ENCODE results near the gene PARVG. TPM values are rescaled to one million over a fixed set of nuclear protein-coding genes. Genes with fewer than 3 reads are reported as not detected.

Gene PARVG
- total and polyA plus RNA-seq, 2 of the 8 experiments (the other 6 are each of a cell fraction or from before 2014, with no cell fraction given), result 0.37 to 1.5 TPM

DNA sequence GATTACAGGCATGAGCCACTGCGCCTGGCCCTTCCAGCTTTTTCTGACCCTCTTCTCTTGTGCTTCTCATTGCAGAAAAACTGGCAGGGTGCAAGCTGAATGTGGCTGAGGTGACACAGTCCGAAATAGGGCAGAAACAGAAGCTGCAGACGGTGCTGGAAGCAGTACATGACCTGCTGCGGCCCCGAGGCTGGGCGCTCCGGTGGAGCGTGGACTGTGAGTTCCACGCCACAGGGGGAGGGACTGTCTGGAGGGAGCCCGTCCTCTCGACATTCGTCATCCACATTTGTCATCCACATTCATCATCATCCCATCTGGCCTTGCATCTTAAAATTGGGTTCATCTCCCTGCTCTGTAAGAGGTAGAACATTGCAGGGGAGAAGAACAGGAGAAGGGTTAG is 49.3 kb upstream of the PARVG start:
- no peaks in the 10 kb centered on the region for H3K23me2 ChIP-seq (ENCODE audit: low read depth, low read length)
- ChIA-PET POLR2A (ENCODE audit: partially characterized antibody) (no interaction called here), CTCF (ENCODE audit: partially characterized antibody) (interaction anchor here (1.3 kb wide), 2 partner anchors 13 to 50 kb away, joined by 3 to 5 read pairs; no protein-coding TSS in a partner anchor)
- no peak overlapping the region for H3K4me2 ChIP-seq (ENCODE audit: insufficient read depth in 1 of 2, low read depth in 2 of 2, low read length in 2 of 2)
- H3K18ac ChIP-seq (ENCODE audit: extremely low read depth, low read length), result no peak overlapping the region
- WGBS, 2 experiments (ENCODE audit: extremely low coverage in 1 of 2, insufficient coverage in 1 of 2, insufficient read length in 1 of 2, insufficient replicate concordance in 2 of 2, low coverage in 1 of 2, low lambda C conversion rate in 2 of 2, missing lambda C conversion rate in 1 of 2), result 92% methylated on average over 12 of the region's 12 CpGs; no CpG with 5 or more reads in 1 of the 2 experiments
- H3K14ac ChIP-seq (ENCODE audit: insufficient read length), result no peak overlapping the region
- H3K23ac ChIP-seq (ENCODE audit: insufficient read length), result no peak overlapping the region
- no peak overlapping the region for H3K9ac ChIP-seq (replicated peaks in 1 of 4; ENCODE audit: extremely low read depth in 1 of 4, low read depth in 3 of 4, low read length in 3 of 4)
- H2BK120ac ChIP-seq (replicated peaks; ENCODE audit: low read depth, low read length), result no peak overlapping the region
- FAIRE-seq (no peak), DNase-seq (ENCODE audit: low read depth in 1 of 2, low spot score in 2 of 2) (no peak)
- H3K4ac ChIP-seq (replicated peaks; ENCODE audit: insufficient read length, low read depth, low read length), result no peak overlapping the region
- H2BK15ac ChIP-seq (ENCODE audit: low read length), result no peak overlapping the region
- H4K20me1 ChIP-seq (replicated peaks in 1 of 2; ENCODE audit: control insufficient read depth in 1 of 2, insufficient read depth in 2 of 2, low read length in 2 of 2), result no peaks in the 10 kb centered on the region
- H4K5ac ChIP-seq (ENCODE audit: insufficient read length, low read depth, low read length), result no peak overlapping the region
- H4K8ac ChIP-seq (ENCODE audit: extremely low read depth, insufficient read depth, low read length), result no peak overlapping the region
- H3K4me1 ChIP-seq (replicated peaks in 1 of 4; ENCODE audit: control insufficient read depth in 3 of 4, insufficient read depth in 4 of 4, low read length in 3 of 4), result peaks cover 0 to 8% (median 4%) of the 10 kb centered on the region in 4 experiments; a peak in 4 of 7 replicates
- no peak overlapping the region for H3K27ac ChIP-seq (ENCODE audit: low read depth, low read length)
- peaks cover 9 to 14% of the 10 kb centered on the region in 2 experiments for H3K9me3 ChIP-seq (ENCODE audit: insufficient read depth in 2 of 2, low read depth in 1 of 2, low read length in 1 of 2)
- no peaks in the 10 kb centered on the region for H3K79me2 ChIP-seq (ENCODE audit: control insufficient read depth in 1 of 2, insufficient read depth in 2 of 2, low read length in 2 of 2)
- H3K79me1 ChIP-seq (ENCODE audit: low read depth, low read length), result no peaks in the 10 kb centered on the region
- 0 out of 8 replicates have a peak, but pooled peaks cover 0 to under 1% (median 0%) of the 10 kb centered on the region in 4 experiments for H3K36me3 ChIP-seq (ENCODE audit: control insufficient read depth in 2 of 4, insufficient read depth in 4 of 4, low read length in 3 of 4)
- TF ChIP-seq ASH2L (IDR thresholded peaks at IDR 0.05; ENCODE audit: low read length) (no peak), EZH2 (IDR thresholded peaks at IDR 0.05; ENCODE audit: low read depth, low read length, severe bottlenecking) (no peak), KDM1A (IDR thresholded peaks at IDR 0.05; ENCODE audit: borderline replicate concordance, low read length) (no peak), RFX5 (IDR thresholded peaks at IDR 0.05; ENCODE audit: borderline replicate concordance, low read depth, low read length) (no peak), GABPA (IDR thresholded peaks at IDR 0.05; ENCODE audit: borderline replicate concordance, insufficient read depth, low read length) (no peak), CTBP2 (IDR thresholded peaks at IDR 0.05; ENCODE audit: borderline replicate concordance, insufficient read depth, insufficient read length, low read length) (no peak), FOSL1 (IDR thresholded peaks at IDR 0.05; ENCODE audit: insufficient read depth, low read depth, low read length) (no peak), KDM5A (IDR thresholded peaks at IDR 0.05; ENCODE audit: low read length) (no peak), NANOG (IDR thresholded peaks at IDR 0.05; ENCODE audit: insufficient read depth, low read depth, low read length, poor library complexity, severe bottlenecking) (no peak), BRCA1 (IDR thresholded peaks at IDR 0.05; ENCODE audit: low read depth, low read length) (no peak)
- TF ChIP-seq, protein P1, sequence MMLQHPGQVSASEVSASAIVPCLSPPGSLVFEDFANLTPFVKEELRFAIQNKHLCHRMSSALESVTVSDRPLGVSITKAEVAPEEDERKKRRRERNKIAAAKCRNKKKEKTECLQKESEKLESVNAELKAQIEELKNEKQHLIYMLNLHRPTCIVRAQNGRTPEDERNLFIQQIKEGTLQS (IDR thresholded peaks at IDR 0.05; ENCODE audit: insufficient read depth, low read depth, low read length), result no peak
- H3K27me3 ChIP-seq (replicated peaks in 1 of 4; ENCODE audit: control insufficient read depth in 3 of 4, extremely low read depth in 1 of 4, insufficient read depth in 3 of 4, low read length in 3 of 4), result no peaks in the 10 kb centered on the region
- peak overlapping the region; percentile 80; the same call in 1 of the 2 replicates for H2BK12ac ChIP-seq (ENCODE audit: low read depth, low read length)
- peak overlapping the region; percentile 3; the same call in 1 of the 2 replicates for H2BK20ac ChIP-seq (ENCODE audit: low read length)
- H2BK5ac ChIP-seq (ENCODE audit: low read depth, low read length), result no peak overlapping the region
- no peak overlapping the region for H4K91ac ChIP-seq (replicated peaks; ENCODE audit: insufficient read length, low read length)
- H3K56ac ChIP-seq (replicated peaks; ENCODE audit: insufficient read length, low read depth, low read length), result no peak overlapping the region
- no peak overlapping the region for H3K4me3 ChIP-seq (ENCODE audit: extremely low read depth in 1 of 4, insufficient read depth in 2 of 4, low read depth in 3 of 4, low read length in 4 of 4)
- H2AFZ ChIP-seq (ENCODE audit: low read length), result no peak overlapping the region
- H2AK5ac ChIP-seq (ENCODE audit: low read depth, low read length), result no peak overlapping the region
